GM19397 (cell line): Measurements from ENCODE around the gene TOX2.

Experiments used
- ATAC-seq: cut with Tn5 transposase; IDR thresholded peaks from one replicate; pipeline ENCODE4 v1.9.1; 2021; ENCODE audit warnings: mild to moderate bottlenecking, moderate library complexity; ENCODE audit not compliant: unreplicated experiment

Gene TOX2

GRCh38 chr20:43974695-43975094, 60.0 kb downstream of the TOX2 start:
- ATAC-seq, result no peak

- no peak for ATAC-seq
Measured at GRCh38 chr20:43975096-43975768, 60.6 kb downstream of the TOX2 start.

GRCh38 chr20:43976547-43976946, 61.9 kb downstream of the TOX2 start:
- no peak for ATAC-seq

- ATAC-seq, result no peak
Measured at GRCh38 chr20:43977252-43977651, 62.6 kb downstream of the TOX2 start.

- no peak for ATAC-seq
Measured at GRCh38 chr20:43977962-43978361, 63.3 kb downstream of the TOX2 start.

GRCh38 chr20:43979576-43980105, 65.0 kb downstream of the TOX2 start:
- no peak for ATAC-seq

GRCh38 chr20:43981540-43981939, 66.9 kb downstream of the TOX2 start:
- ATAC-seq, result no peak

- ATAC-seq, result no peak
Measured at GRCh38 chr20:43982016-43982415, 67.4 kb downstream of the TOX2 start.

- no peak for ATAC-seq
Measured at GRCh38 chr20:43982886-43983285, 68.2 kb downstream of the TOX2 start.

- ATAC-seq, result no peak
Measured at GRCh38 chr20:43983359-43983758, 68.7 kb downstream of the TOX2 start.

- ATAC-seq, result no peak
Measured at GRCh38 chr20:43983904-43984361, 69.3 kb downstream of the TOX2 start.

GRCh38 chr20:43984587-43984986, 69.9 kb downstream of the TOX2 start:
- no peak for ATAC-seq

GRCh38 chr20:43985121-43985520, 70.5 kb downstream of the TOX2 start:
- ATAC-seq, result no peak

- ATAC-seq, result no peak
Measured at GRCh38 chr20:43985608-43986316, 71.1 kb downstream of the TOX2 start.

- no peak for ATAC-seq
Measured at GRCh38 chr20:43987018-43987417, 72.4 kb downstream of the TOX2 start.

GRCh38 chr20:43987531-43987930, 72.9 kb downstream of the TOX2 start:
- no peak for ATAC-seq

- no peak for ATAC-seq
Measured at GRCh38 chr20:43988451-43988850, 73.8 kb downstream of the TOX2 start.

- no peak for ATAC-seq
Measured at GRCh38 chr20:43988867-43989266, 74.2 kb downstream of the TOX2 start.

- no peak for ATAC-seq
Measured at GRCh38 chr20:43991261-43991660, 76.6 kb downstream of the TOX2 start.

- ATAC-seq, result no peak
Measured at GRCh38 chr20:43991982-43992381, 77.3 kb downstream of the TOX2 start.

GRCh38 chr20:43992885-43993284, 78.2 kb downstream of the TOX2 start:
- ATAC-seq, result no peak

GRCh38 chr20:43993560-43993959, 78.9 kb downstream of the TOX2 start:
- ATAC-seq, result no peak
